Upper lobe of left lung (tissue), 4 donors: ENCODE measurements around the gene BGLAP.

ENCODE experiments used
- EP300 ChIP-seq, 4 donors: sonication (generic); formaldehyde crosslinking; IDR thresholded peaks; one replicate each; pipeline ENCODE4 v1.5.1; 2017; ENCODE audit warnings: antibody characterized with exemption in 4 of 4, control low read depth in 2 of 4
- POLR2A ChIP-seq, 4 donors: fragments of 450-650 bp; IDR thresholded peaks; one replicate each; pipeline ENCODE4 v1.5.1; 2016 to 2017; ENCODE audit warnings: antibody characterized with exemption in 4 of 4, mild to moderate bottlenecking in 2 of 4
- POLR2AphosphoS5 ChIP-seq, 2 donors: sonication (generic); formaldehyde crosslinking; IDR thresholded peaks; one replicate each; pipeline ENCODE4 v1.5.1; 2017; ENCODE audit warnings: antibody characterized with exemption in 2 of 2
- TF ChIP-seq, protein P1 (sequence below), 6 experiments: fragments of 450-650 bp in 4 of 6; fragments of 200-600 bp in 2 of 6; sonication (generic) in 2 of 6; IDR thresholded peaks; one replicate each; pipeline ENCODE4 v1.5.1; 2016 to 2019; ENCODE audit warnings: antibody characterized with exemption in 6 of 6

DNA sequence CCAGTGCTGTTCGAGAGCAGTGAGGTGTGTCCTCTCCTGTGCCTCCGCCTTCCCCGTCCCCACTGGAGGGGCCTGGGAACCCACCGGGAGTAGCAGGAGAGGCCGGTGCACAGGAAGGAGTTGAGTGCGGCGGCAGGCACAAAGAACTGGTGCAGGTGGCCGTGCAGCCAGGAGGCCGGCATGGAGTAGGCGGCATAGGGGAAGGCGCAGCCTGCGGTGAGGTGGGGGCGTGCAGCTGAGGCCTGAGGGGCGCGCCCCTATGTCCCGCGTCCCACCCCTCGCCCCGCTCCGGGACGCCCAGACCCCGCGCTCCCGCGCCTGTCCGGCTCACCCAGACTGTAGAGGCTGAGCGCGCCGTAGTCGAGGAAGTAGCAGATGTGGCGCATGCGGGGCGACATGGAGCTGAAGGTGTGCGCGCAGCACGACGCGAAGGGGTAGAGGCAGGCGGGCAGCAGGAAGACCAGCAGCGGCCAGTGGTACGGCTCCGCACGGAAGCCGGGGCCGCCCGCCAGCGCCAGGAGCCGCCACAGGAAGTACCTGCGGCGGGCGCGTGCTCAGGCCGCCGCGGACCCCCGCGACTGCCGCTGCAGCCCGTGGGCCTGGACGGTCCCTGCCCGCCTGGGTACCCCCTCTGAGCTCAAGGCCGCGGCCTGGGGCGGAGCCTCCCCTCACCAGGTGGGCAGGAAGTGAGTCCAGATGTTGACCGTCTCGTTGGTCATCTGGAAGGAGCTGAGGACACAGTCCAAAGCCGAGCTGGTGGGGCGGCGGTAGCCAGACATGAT is 3.7 kb downstream of the BGLAP start:
- TF ChIP-seq, protein P1, sequence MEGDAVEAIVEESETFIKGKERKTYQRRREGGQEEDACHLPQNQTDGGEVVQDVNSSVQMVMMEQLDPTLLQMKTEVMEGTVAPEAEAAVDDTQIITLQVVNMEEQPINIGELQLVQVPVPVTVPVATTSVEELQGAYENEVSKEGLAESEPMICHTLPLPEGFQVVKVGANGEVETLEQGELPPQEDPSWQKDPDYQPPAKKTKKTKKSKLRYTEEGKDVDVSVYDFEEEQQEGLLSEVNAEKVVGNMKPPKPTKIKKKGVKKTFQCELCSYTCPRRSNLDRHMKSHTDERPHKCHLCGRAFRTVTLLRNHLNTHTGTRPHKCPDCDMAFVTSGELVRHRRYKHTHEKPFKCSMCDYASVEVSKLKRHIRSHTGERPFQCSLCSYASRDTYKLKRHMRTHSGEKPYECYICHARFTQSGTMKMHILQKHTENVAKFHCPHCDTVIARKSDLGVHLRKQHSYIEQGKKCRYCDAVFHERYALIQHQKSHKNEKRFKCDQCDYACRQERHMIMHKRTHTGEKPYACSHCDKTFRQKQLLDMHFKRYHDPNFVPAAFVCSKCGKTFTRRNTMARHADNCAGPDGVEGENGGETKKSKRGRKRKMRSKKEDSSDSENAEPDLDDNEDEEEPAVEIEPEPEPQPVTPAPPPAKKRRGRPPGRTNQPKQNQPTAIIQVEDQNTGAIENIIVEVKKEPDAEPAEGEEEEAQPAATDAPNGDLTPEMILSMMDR (IDR thresholded peaks at IDR 0.05): no peak
- no peak for TF ChIP-seq POLR2AphosphoS5 (IDR thresholded peaks at IDR 0.05)
- TF ChIP-seq POLR2A (IDR thresholded peaks at IDR 0.05): no peak
- no peak for TF ChIP-seq EP300 (IDR thresholded peaks at IDR 0.05)
